ENCODE results near the gene L3HYPDH.

L3HYPDH gene

GRCh38 chr14:59427653-59428580 lies 56.3 kb downstream of the L3HYPDH start:
- DNase-seq (ENCODE audit: low read depth) = no peak

- DNase-seq (ENCODE audit: low read depth) = no peak
These were observed 58.8 kb downstream of the L3HYPDH start for GRCh38 chr14:59425322-59425935.

- no peak for DNase-seq (ENCODE audit: low read depth)
These were observed 59.7 kb downstream of the L3HYPDH start for GRCh38 chr14:59424341-59425071.
